Measurements from ENCODE around the gene ANKRD53.
"Not testable (repeated sequence)": the region's sequence is repeated elsewhere in the genome, so short reads cannot be mapped to it uniquely, and the experiment has no call there.

ANKRD53 gene

GRCh38 chr2:70992945-70993853 is 14.8 kb downstream of the ANKRD53 start:
- DNase-seq: no peak

- no peak for DNase-seq
These were observed 15.7 kb downstream of the ANKRD53 start for GRCh38 chr2:70994009-70994698.

GRCh38 chr2:70994699-70995425 is 16.4 kb downstream of the ANKRD53 start, which contains the start of gene TEX261:
Gene TEX261 (minus strand): TSS chr2:70994873. CDS start chr2:70994757, 116 bp downstream.
- peak; percentile 92 for DNase-seq

GRCh38 chr2:70995426-70995729 is 16.9 kb downstream of the ANKRD53 start:
- DNase-seq: no peak

GRCh38 chr2:70998885-70999284 is 20.5 kb downstream of the ANKRD53 start:
- DNase-seq: not testable (repeated sequence)

- no peak for DNase-seq
These were observed 20.9 kb downstream of the ANKRD53 start for GRCh38 chr2:70999362-70999761.

GRCh38 chr2:70999931-71000330 is 21.5 kb downstream of the ANKRD53 start:
- DNase-seq: not testable (repeated sequence)

- DNase-seq: no peak
These were observed 22.6 kb downstream of the ANKRD53 start for GRCh38 chr2:71000780-71001591.

- DNase-seq: no peak
These were observed 23.1 kb downstream of the ANKRD53 start for GRCh38 chr2:71001592-71001927.

- DNase-seq: no peak
These were observed 23.6 kb downstream of the ANKRD53 start for GRCh38 chr2:71001981-71002570.

GRCh38 chr2:71003396-71003795 is 25.0 kb downstream of the ANKRD53 start:
- DNase-seq: no peak

- DNase-seq: no peak
These were observed 25.7 kb downstream of the ANKRD53 start for GRCh38 chr2:71003966-71004755.

GRCh38 chr2:71004857-71005256 is 26.4 kb downstream of the ANKRD53 start:
- DNase-seq: no peak

GRCh38 chr2:71005271-71006202 is 27.1 kb downstream of the ANKRD53 start:
- no peak for DNase-seq

- no peak for DNase-seq
These were observed 27.9 kb downstream of the ANKRD53 start for GRCh38 chr2:71006323-71006722.

- DNase-seq: no peak
These were observed 28.7 kb downstream of the ANKRD53 start for GRCh38 chr2:71006955-71007799.

GRCh38 chr2:71008342-71008741 is 29.9 kb downstream of the ANKRD53 start:
- no peak for DNase-seq

- not testable (repeated sequence) for DNase-seq
These were observed 33.4 kb downstream of the ANKRD53 start for GRCh38 chr2:71011786-71012185.

- DNase-seq: no peak
These were observed 40.2 kb downstream of the ANKRD53 start for GRCh38 chr2:71018625-71019024.

Data from left hindlimb (tissue), 1 donor.